GM18861 (cell line): Measurements from ENCODE around the gene PADI3.

Experiments used
- ATAC-seq: cut with Tn5 transposase; IDR thresholded peaks from one replicate; pipeline ENCODE4 v1.9.1; 2021; ENCODE audit not compliant: unreplicated experiment

The PADI3 gene

GRCh38 chr1:17214876-17215544 lies 33.9 kb upstream of the PADI3 start:
- no peak for ATAC-seq

DNA sequence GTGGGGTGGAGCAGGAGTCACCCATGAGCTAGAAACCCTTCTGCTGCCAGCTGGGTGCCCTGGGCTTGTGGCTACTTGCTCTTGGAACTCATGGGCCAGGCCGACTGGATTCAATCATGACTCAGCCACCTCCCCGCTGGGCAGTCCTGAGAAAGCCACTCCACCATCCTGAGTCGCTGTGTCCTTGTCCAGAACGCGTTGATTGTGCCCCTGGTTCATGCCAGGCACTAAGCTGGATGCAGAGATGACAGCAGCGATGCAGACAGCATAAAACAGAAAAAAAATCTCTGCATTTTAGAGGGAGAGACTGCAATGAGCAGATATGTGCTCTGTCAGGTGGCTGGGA lies 33.4 kb upstream of the PADI3 start:
- ATAC-seq: no peak

DNA sequence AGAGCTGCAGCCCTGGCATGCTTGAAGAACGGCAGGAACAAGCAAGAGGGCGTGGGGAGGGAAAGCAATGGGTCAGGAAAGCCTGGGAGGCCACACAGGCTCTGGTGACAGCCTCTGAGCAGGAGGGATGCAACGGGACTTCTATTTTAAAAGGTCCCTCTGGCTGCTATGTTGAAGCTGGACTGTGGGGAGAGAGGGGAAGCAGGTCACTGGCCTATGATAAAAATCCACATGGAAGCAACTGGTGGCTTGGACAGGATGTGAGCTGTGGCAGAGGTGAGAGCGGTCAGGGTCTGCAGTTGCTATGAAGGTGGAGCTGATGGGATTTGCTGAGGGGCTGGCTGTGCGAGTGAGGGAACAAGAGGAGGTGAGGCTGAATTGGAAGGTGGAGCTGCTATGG lies 32.8 kb upstream of the PADI3 start:
- no peak for ATAC-seq

DNA sequence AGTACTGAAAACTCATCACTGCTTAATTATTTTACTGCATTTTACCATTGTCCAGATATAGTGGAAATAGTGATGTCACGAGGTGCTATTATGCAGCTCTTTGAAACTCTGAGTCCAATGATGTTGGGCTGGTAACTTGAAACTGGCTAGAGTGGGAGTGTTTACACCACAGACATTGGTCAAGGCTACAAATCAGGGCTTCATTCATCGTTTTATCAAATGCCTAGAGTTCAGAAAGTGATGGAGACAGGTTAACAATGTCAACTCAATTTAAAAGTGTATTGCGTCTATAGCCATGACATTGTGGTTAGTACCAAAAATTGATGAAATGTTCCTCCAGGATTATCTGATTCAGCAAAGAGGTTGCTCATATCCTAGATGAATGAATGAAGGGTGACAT lies 31.3 kb upstream of the PADI3 start:
- ATAC-seq: no peak

- ATAC-seq: no peak
These were observed 30.0 kb upstream of the PADI3 start for GRCh38 chr1:17218939-17219338.

DNA sequence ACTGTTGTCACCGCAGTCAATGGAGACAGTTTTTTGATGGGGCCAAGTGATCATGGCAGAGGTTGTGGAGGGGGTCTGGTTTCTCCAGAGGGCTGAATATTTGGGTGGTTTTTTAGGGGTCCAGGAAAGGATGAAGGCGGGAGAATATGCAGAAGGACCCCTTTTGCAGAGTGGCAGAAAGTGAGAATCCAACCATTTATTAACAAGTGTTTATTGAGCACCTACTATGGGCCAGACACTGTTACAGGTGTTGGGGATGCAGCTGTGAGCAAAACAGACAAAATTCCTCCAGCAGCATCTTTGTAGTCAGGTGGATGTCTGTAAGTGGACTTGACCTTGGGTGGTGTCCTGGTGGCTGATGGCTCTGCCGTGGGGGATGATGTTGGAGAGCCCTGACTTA lies 28.6 kb upstream of the PADI3 start:
- no peak for ATAC-seq

GRCh38 chr1:17222557-17222956 lies 26.3 kb upstream of the PADI3 start:
- no peak for ATAC-seq

DNA sequence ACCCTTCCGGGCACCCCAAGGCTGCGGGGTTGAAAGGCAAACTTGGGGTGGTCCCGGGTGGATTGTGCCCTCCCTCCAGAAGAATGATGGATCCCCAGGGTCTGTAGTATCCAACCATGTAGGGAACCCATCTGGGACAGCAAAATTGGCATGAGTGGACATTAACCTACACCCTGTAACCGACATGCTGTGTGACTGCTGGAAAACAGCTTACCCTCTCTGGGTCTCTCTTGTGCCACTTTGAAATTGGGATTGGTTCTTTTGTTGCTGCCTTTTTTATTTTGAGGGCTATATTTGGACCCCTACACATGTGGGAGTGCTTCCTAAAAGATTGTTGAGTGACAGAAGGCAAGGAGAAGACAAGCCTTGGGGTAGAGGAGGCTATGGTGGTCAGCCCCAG lies 24.5 kb upstream of the PADI3 start:
- no peak for ATAC-seq

DNA sequence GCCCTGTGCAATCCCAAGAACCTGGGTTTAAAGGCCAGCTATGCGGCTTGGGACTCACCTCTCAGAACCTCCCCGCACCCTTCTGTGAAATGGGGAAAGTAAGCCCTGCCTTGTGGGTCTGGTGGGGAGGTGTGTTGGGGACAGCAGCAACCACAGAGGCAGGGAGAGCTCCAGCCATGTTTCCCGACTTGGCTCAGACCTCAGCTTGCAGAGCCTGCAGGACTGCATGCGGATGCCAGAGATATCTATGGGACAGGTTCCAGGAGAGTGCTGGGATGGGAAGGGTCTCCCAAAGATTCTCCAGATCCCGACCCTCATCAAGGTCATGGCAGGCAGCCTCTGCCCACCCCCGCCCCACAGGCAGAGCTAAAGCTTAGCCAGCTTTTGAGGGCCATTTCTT lies 23.8 kb upstream of the PADI3 start:
- ATAC-seq: no peak

DNA sequence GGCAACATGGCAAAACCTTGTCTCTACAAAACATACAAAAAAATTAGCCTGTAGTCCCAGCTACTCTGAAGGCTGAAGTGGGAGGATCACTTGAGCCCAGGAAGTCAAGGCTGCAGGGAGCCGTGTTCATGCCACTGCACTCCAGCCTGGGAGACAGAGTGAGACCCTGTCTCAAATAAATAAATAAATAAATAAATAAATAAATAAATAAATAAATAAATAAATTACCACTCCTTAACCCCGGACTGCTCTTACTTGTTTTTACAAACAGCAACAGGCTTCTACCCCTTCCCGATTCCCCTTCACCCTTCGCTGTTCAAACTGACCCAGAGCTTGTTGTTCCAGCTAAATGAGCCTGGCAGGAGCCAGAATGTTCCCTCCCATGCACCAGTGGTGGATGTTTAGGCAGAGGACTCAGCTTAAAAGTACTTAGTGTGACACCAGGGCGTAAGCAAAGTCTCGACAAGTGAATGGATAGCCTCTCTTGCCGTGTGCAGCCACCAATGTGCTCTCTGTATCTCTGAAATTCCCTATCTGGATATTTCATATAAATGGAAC lies 21.5 kb upstream of the PADI3 start:
- no peak for ATAC-seq

DNA sequence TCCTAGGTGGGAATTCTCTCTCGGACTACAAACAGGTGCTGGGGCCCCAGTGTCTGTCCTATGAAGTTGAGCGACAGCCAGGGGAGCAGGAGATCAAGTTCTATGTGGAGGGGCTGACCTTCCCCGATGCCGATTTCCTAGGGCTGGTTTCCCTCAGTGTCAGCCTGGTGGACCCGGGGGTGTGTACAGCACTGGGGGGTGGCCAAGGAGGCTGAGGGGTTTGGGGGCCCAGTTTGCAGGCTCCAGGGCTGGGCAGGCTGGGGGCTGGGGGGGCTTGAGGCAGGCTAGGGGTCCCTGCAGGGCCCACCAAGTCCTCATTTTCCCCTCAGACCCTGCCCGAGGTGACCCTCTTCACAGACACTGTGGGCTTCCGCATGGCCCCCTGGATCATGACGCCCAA lies 20.3 kb upstream of the PADI3 start:
- no peak for ATAC-seq

DNA sequence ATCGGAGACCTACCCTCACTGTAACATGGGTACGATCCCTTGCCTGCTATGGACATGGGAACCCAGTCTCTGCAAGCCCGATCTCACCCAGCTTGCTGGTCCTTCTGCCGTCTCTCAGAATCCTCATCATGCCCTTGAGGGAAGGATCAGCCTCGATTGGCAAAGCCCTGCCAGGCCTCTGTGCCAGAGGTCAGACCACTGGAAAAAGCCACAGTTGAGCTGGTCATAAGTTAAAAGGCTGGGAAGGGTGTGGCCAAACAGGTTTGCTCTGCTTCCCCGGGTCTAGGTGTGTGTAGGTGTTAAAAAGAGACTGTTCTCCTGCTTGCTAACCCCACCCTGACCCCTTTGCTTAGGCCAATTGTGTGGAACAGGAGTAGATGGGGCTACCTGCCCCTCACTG lies 19.5 kb upstream of the PADI3 start:
- no peak for ATAC-seq

- ATAC-seq: no peak
These were observed 18.8 kb upstream of the PADI3 start for GRCh38 chr1:17230106-17230505.

GRCh38 chr1:17230671-17231310 lies 18.1 kb upstream of the PADI3 start:
- no peak for ATAC-seq

DNA sequence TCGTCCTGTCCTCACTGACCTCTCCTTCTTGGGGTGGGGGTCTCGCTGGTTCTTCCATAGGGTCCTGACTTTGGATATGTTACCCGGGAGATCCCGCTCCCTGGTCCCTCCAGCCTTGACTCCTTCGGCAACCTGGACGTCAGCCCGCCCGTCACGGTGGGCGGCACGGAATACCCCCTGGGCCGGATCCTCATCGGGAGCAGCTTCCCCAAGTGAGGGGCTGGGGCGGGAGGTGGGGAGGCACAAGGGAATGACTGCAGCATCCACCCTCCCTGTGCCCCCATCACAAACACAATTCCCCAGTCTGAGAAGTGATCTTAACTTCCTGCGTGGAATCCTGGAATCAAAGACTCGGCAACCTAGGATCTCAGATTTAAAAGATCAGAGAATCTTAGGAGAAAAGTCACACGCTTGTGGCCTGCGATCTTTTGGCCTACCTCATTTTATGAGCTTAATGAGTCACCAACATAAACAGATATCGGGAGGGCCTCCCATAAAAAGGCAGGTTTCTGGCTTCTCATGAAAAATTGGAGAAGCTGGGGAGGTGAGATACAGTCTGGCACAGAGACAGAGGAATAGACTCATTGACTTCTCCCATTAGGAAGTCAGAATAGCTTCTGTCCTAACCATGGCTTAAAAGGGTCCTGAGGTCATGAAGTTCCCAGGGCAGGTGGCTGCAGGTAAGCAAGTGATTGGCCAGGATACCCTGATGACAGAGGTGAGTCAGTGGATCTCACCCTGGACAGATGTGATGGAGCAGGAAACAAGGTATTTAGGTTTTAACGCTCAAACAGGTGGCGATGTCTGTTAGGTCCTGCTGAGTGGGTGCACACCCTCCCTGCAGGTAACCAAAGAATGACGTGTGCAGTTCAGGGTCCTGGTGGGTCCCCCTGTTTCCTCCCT lies 15.9 kb upstream of the PADI3 start:
- no peak for ATAC-seq

GRCh38 chr1:17233675-17234320 lies 15.1 kb upstream of the PADI3 start:
- no peak for ATAC-seq

DNA sequence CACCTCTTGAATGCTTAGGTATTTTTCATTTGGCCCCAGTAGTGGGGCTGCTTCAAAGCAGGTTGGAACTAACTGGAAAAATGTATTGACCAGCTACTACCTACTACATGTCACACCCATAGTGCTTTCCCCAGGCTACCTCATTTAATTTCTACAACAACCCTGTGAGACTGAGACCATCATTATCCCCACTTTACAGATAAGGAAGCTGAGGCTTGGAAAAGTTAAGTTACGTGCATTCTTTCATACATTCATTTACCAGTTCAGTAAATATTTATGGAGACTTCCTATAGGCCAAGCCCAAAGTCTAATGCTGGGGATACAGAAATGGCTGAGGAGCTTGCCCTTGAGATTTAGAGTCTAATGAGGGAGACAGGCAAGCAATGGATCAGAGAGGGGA lies 14.5 kb upstream of the PADI3 start:
- ATAC-seq: no peak

DNA sequence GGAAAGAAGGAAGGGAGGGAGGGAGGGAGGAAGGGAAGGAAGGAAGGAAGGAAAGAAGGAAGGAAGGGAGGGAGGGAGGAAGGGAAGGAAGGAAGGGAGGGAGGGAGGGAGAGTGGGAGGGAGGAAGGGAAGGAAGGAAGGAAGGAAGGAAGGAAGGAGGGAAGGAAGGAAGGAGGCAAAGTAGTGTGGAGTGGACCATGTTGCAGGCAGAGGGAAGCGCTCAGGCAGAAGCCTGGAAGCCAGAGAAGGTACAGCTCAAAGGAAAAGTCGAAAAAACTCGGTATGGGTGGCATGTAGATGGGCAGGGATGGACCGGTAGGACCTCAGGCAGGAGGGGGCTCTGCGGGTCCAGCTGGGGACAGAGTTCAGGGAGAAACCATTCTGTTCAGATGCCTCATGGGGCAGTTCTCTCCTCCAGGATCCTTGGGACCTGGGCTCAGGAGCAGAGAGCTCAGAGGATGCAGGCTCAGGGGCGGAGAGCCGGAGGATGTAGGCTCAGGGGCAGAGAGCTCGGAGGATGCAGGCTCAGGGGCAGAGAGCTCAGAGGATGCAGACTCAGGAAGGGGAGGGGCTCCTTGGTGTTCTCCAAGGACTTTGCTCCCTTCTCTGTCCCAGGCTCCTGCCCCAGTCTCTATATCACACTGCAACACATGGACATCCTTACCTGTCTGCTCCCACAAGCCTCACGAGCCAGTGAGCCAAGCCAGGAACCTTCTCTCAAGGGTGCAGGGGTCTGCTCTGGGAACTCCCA lies 13.6 kb upstream of the PADI3 start:
- ATAC-seq: no peak

DNA sequence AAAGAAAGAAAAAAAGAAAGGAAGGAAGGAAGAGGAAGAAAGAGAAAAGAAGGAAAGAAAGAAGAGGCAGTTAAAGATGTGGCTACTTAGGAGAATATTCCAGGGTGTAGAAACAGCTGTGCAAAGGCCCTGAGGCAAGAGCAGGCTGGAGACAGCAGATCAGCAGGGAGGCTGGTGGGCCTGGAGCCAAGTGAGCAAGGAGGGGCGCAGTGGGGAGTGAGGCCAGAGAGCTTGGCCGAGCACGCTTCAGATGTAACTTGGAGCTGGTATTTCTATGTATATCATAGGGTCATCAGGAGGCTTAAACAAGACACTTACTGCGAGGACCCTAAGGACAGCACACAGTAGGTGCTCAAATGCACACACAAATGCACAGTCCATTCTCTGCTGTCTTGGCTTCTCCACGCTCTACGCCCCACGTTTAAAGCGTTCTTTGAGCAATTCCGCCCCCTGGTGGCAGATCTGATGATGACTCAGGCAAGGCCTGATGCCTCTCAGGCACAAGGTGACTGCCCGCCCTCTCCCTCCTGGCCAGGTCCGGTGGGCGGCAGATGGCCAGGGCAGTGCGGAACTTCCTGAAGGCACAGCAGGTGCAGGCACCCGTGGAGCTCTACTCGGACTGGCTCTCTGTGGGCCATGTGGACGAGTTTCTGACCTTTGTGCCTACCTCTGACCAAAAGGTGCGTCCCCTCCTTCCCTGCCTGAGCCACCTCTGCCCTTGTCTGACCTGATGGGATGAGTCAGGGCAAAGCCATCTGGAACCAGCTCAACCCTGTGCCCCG lies 11.9 kb upstream of the PADI3 start:
- no peak for ATAC-seq

- no peak for ATAC-seq
These were observed 11.4 kb upstream of the PADI3 start for GRCh38 chr1:17237561-17237903.
